ENCODE measurements around the gene PFN4. TPM values are rescaled to one million over a fixed set of nuclear protein-coding genes. Genes with fewer than 3 reads are reported as not detected.
A peak's percentile ranks its signal among the peaks of the same experiment; 100 is the strongest.

PFN4 gene
- total RNA-seq, 1 donor from 2014 or later, result 1.3 TPM

- Mint-ChIP-seq H3K27ac (peak overlapping the region; percentile 85), H3K36me3 (no peaks in the 10 kb centered on the region), H3K4me1 (ENCODE audit: unreplicated experiment) (peaks cover 9% of the 10 kb centered on the region), H3K27me3 (no peaks in the 10 kb centered on the region), H3K9me3 (no peaks in the 10 kb centered on the region), H3K4me3 (no peak overlapping the region)
- DNase-seq (ENCODE audit: extremely low spot score, unreplicated experiment), result no peak
- TF ChIP-seq CTCF (conservative IDR thresholded peaks at IDR 0.05), result no peak
Observed at GRCh38 chr2:24088821-24089359, 34.2 kb downstream of the PFN4 start.

- no peaks in the 10 kb centered on the region for H3K27me3 Mint-ChIP-seq
- no peak overlapping the region for H3K4me3 Mint-ChIP-seq
- peaks cover 10% of the 10 kb centered on the region for H3K36me3 Mint-ChIP-seq
- DNase-seq (ENCODE audit: extremely low spot score, unreplicated experiment), result no peak
- TF ChIP-seq CTCF (conservative IDR thresholded peaks at IDR 0.05), result no peak
- H3K9me3 Mint-ChIP-seq, result no peaks in the 10 kb centered on the region
- peaks cover 15% of the 10 kb centered on the region for H3K4me1 Mint-ChIP-seq (ENCODE audit: unreplicated experiment)
- no peak overlapping the region for H3K27ac Mint-ChIP-seq
Observed at GRCh38 chr2:24087032-24087431, 36.1 kb downstream of the PFN4 start.

DNA sequence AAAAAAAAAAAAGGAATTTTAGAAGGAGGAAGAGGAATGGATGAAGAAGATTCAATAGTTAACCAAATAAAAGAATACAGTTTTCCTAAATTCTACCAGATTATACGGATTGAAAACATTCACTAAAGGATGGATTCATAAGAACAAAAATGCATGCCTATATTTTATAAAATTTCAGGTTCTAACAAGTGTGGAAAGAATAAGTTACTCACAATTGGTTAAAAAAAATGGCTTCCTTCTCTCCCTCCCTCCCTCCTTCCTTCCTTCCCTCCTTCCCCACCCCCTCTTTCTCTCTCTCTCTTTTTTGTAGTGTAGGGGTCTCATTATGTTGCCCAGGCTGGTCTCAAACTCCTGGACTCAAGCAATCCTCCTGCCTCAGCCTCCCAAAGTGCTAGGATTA lies 36.9 kb downstream of the PFN4 start:
- Mint-ChIP-seq H3K27ac (no peak overlapping the region), H3K9me3 (no peaks in the 10 kb centered on the region), H3K4me3 (peak overlapping the region; percentile 79), H3K36me3 (peaks cover 13% of the 10 kb centered on the region), H3K4me1 (ENCODE audit: unreplicated experiment) (peaks cover 16% of the 10 kb centered on the region), H3K27me3 (no peaks in the 10 kb centered on the region)
- no peak for DNase-seq (ENCODE audit: extremely low spot score, unreplicated experiment)
- no peak for TF ChIP-seq CTCF (conservative IDR thresholded peaks at IDR 0.05)

DNA sequence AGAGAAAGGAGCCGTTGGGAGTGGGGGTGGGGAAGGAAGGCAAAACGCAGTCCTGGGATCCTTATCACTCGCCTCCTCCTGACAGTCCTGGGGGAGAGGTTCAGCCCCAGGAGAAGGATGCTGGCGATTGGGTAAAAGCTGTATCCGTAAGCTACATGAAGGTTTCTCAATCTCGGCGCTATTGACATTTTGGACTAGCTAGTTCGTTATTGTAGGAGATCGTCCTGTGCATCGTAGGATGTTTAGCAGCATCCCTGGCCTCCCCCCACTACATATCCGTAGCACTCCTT lies 38.0 kb downstream of the PFN4 start:
- DNase-seq (ENCODE audit: extremely low spot score, unreplicated experiment), result no peak
- peaks cover 15% of the 10 kb centered on the region for H3K36me3 Mint-ChIP-seq
- peak overlapping the region; percentile 96 for H3K4me3 Mint-ChIP-seq
- H3K4me1 Mint-ChIP-seq (ENCODE audit: unreplicated experiment), result peaks cover 16% of the 10 kb centered on the region
- no peaks in the 10 kb centered on the region for H3K9me3 Mint-ChIP-seq
- TF ChIP-seq CTCF (conservative IDR thresholded peaks at IDR 0.05), result no peak
- H3K27me3 Mint-ChIP-seq, result no peaks in the 10 kb centered on the region
- peak overlapping the region; percentile 98 for H3K27ac Mint-ChIP-seq

GRCh38 chr2:24084386-24085199 lies 38.5 kb downstream of the PFN4 start, which contains the start of gene TP53I3:
Gene TP53I3 (minus strand): TSS chr2:24084834. CDS start chr2:24084326, 508 bp downstream.
- peak; percentile 99 for TF ChIP-seq CTCF (conservative IDR thresholded peaks at IDR 0.05)
- Mint-ChIP-seq H3K4me3 (peak within 1 kb of the TSS; percentile 96), H3K27me3 (no peaks in the 10 kb centered on the region), H3K27ac (peak within 1 kb of the TSS; percentile 98), H3K4me1 (ENCODE audit: unreplicated experiment) (peaks cover 16% of the 10 kb centered on the region), H3K9me3 (no peaks in the 10 kb centered on the region), H3K36me3 (peaks cover 17% of the 10 kb centered on the region)
- peak; percentile 98 for DNase-seq (ENCODE audit: extremely low spot score, unreplicated experiment)

All from type B pancreatic cell (in vitro differentiated cells).